Activated naive CD4-positive, alpha-beta T cell treated with anti-CD3 and anti-CD28 coated beads, Interleukin-2, amount 10 ng/mL, durations not matched to agents 5 hours and 36 hours (primary cell): ENCODE results near the gene TMEM126A. TPM values are rescaled to one million over a fixed set of nuclear protein-coding genes. Genes with fewer than 3 reads are reported as not detected.

ENCODE experiments used
- total RNA-seq, 2 experiments: library from RNA; stranded (reverse); gene quantifications; one replicate each; pipeline ENCODE4 v1.2.3, GENCODE V29; 2021

The TMEM126A gene
- 10 to 100 TPM; 26.2 to 28.6 TPM for total RNA-seq

GRCh38 chr11:85647604-85648299 lies at the start of gene TMEM126A:
TMEM126A (plus strand) TSS chr11:85647967; CDS start chr11:85650256, 2,289 bp downstream.

GRCh38 chr11:85627332-85627997 lies 20.3 kb upstream of the TMEM126A start, which contains the start of gene DLG2:
DLG2 (minus strand) TSS chr11:85627344.

GRCh38 chr11:85627998-85628770 lies 19.6 kb upstream of the TMEM126A start, which contains the start of gene TMEM126B:
TMEM126B (plus strand) TSS chr11:85628593; CDS start chr11:85628608, 15 bp downstream.

GRCh38 chr11:85664615-85665481 lies 17.1 kb downstream of the TMEM126A start, which contains the start of gene CREBZF:
CREBZF (minus strand) TSS chr11:85665129; CDS start chr11:85664875, 254 bp downstream.

GRCh38 chr11:85685820-85686459 lies 38.2 kb downstream of the TMEM126A start, which contains the start of gene CCDC89:
CCDC89 (minus strand) TSS chr11:85686195; CDS start chr11:85686130, 65 bp downstream.

Other genes starting within 250 kb of the TMEM126A start
- gene DLG2, start 20.6 kb upstream of the TMEM126A start, total RNA-seq, result 1 to 10 TPM in 1 of 2 experiments, under 1 TPM in 1; 0.78 to 1.1 TPM
- gene TMEM126B, start 19.4 kb upstream of the TMEM126A start, total RNA-seq, result 10 to 100 TPM; 50.7 to 53.4 TPM
- gene CREBZF, start 17.2 kb downstream of the TMEM126A start, total RNA-seq, result 10 to 100 TPM; 66.7 to 67.0 TPM
- gene CCDC89, start 38.2 kb downstream of the TMEM126A start, total RNA-seq, result under 1 TPM; 0.79 to 0.93 TPM
- gene SYTL2, start 163.2 kb downstream of the TMEM126A start, total RNA-seq, result 10 to 100 TPM; 61.8 to 62.8 TPM
- not detected for gene CCDC83, start 207.4 kb downstream of the TMEM126A start, total RNA-seq